CD14-positive monocyte (primary cell): ENCODE data around the gene ASCL2. TPM values are rescaled to one million over a fixed set of nuclear protein-coding genes. Genes with fewer than 3 reads are reported as not detected.
A peak's percentile ranks its signal among the peaks of the same experiment; 100 is the strongest.

Experiments
- DNase-seq, 3 donors: peaks; one replicate each; pipeline ENCODE4 v3.0.0-alpha.2; 2011 to 2022
- H2AFZ ChIP-seq: 2 replicates; pipeline ENCODE4 v1.6.0; 2012; ENCODE audit warnings: mild to moderate bottlenecking, low read depth, low read length, inconsistent platforms; ENCODE audit not compliant: insufficient read depth, poor library complexity, severe bottlenecking
- H3K27ac ChIP-seq, 2 donors: 1 replicate in 1 of 2; 2 replicates in 1 of 2; pipeline ENCODE4 v1.5.1; 2012 to 2013; ENCODE audit warnings: low read length in 2 of 2, control low read depth in 1 of 2, inconsistent platforms in 1 of 2, low read depth in 1 of 2, mild to moderate bottlenecking in 1 of 2
- H3K27me3 ChIP-seq, 2 donors: one replicate each; pipeline versions ENCODE4 v1.6.0 to v1.6.1; 2011 to 2013; ENCODE audit warnings: low read length in 2 of 2; ENCODE audit not compliant: control insufficient read depth in 2 of 2, insufficient read depth in 2 of 2
- H3K36me3 ChIP-seq, 2 donors: replicated peaks in 1 of 2; 1 replicate in 1 of 2; 2 replicates in 1 of 2; pipeline versions ENCODE4 v1.5.1 to v1.6.1; 2012 to 2013; ENCODE audit warnings: low read length in 2 of 2, control low read depth in 1 of 2, inconsistent platforms in 1 of 2, mild to moderate bottlenecking in 1 of 2; ENCODE audit not compliant: insufficient read depth in 2 of 2, control insufficient read depth in 1 of 2
- H3K4me1 ChIP-seq, 2 donors: 1 replicate in 1 of 2; 2 replicates in 1 of 2; pipeline versions ENCODE4 v1.5.1 to v1.6.1; 2012 to 2013; ENCODE audit warnings: low read length in 2 of 2, control low read depth in 1 of 2, inconsistent platforms in 1 of 2, mild to moderate bottlenecking in 1 of 2, moderate library complexity in 1 of 2; ENCODE audit not compliant: insufficient read depth in 2 of 2, control insufficient read depth in 1 of 2
- H3K4me2 ChIP-seq: replicated peaks from 2 replicates; pipeline ENCODE3; 2012; ENCODE audit warnings: low read length, moderate library complexity, mild to moderate bottlenecking; ENCODE audit not compliant: poor library complexity, severe bottlenecking; ENCODE audit errors: extremely low read depth
- H3K4me3 ChIP-seq, 3 experiments: fragments of 200-600 bp in 1 of 3; sonication (generic) in 1 of 3; replicated peaks in 1 of 3; 1 replicate in 2 of 3; 2 replicates in 1 of 3; pipeline ENCODE4 v1.5.1; 2011 to 2013; ENCODE audit warnings: low read length in 3 of 3, mild to moderate bottlenecking in 3 of 3, control low read depth in 2 of 3, low read depth in 2 of 3, inconsistent platforms in 1 of 3, moderate library complexity in 1 of 3
- H3K79me2 ChIP-seq: 2 replicates; pipeline ENCODE4 v1.6.0; 2012; ENCODE audit warnings: mild to moderate bottlenecking, control low read depth, inconsistent platforms, low read length, moderate library complexity; ENCODE audit not compliant: insufficient read depth
- H3K9ac ChIP-seq: 2 replicates; pipeline ENCODE4 v1.6.0; 2017; ENCODE audit warnings: low read length, mild to moderate bottlenecking; ENCODE audit not compliant: insufficient read depth, poor library complexity, severe bottlenecking
- H3K9me3 ChIP-seq, 2 donors: replicated peaks in 1 of 2; 1 replicate in 1 of 2; 2 replicates in 1 of 2; pipeline versions ENCODE4 v1.5.1 to v1.6.1; 2012 to 2013; ENCODE audit warnings: low read length in 2 of 2, control low read depth in 1 of 2; ENCODE audit not compliant: control insufficient read depth in 1 of 2, insufficient read depth in 1 of 2
- H4K20me1 ChIP-seq: 2 replicates; pipeline ENCODE4 v1.6.0; 2012; ENCODE audit warnings: mild to moderate bottlenecking, low read length, control low read depth, moderate library complexity; ENCODE audit not compliant: insufficient read depth
- H3K27ac Mint-ChIP-seq, 7 donors: one replicate each; pipeline ENCODE4 v1.8.0; 2020; ENCODE audit warnings: mild to moderate bottlenecking in 7 of 7, mixed read lengths in 7 of 7, moderate library complexity in 6 of 7, inconsistent platforms in 2 of 7
- H3K27me3 Mint-ChIP-seq, 3 donors: one replicate each; pipeline ENCODE4 v1.8.0; 2021 to 2022; ENCODE audit warnings: low read depth in 3 of 3, mild to moderate bottlenecking in 3 of 3, mixed read lengths in 3 of 3, moderate library complexity in 3 of 3, inconsistent platforms in 1 of 3
- H3K36me3 Mint-ChIP-seq, 2 donors: one replicate each; pipeline ENCODE4 v1.8.0; 2020; ENCODE audit warnings: mixed read lengths in 2 of 2, inconsistent platforms in 1 of 2, mild to moderate bottlenecking in 1 of 2
- H3K4me1 Mint-ChIP-seq: one replicate; pipeline ENCODE4 v1.8.0; 2020; ENCODE audit warnings: mild to moderate bottlenecking, mixed read lengths
- H3K4me3 Mint-ChIP-seq, 2 donors: one replicate each; pipeline ENCODE4 v1.8.0; 2020; ENCODE audit warnings: mild to moderate bottlenecking in 2 of 2, mixed read lengths in 2 of 2, moderate library complexity in 1 of 2
- H3K9me3 Mint-ChIP-seq, 7 donors: one replicate each; pipeline ENCODE4 v1.8.0; 2020 to 2022; ENCODE audit warnings: mixed read lengths in 7 of 7, mild to moderate bottlenecking in 6 of 7, moderate library complexity in 6 of 7, inconsistent platforms in 2 of 7
- WGBS: methylation state at CpG from one replicate; pipeline ENCODE4 v1.1.5; 2013; ENCODE audit warnings: missing lambda C conversion rate; ENCODE audit not compliant: insufficient coverage; 5-methylcytosine and 5-hydroxymethylcytosine counted together
- intact Hi-C, 2 donors: fragments of 100-400 bp; cut with micrococcal nuclease; formaldehyde crosslinking; loops; one replicate each; pipeline versions ENCODE4 v1.15.0 to v1.15.1; 2023
- polyA plus RNA-seq, 3 donors: library from polyadenylated mRNA; depleted of rRNA in 1 of 3; unstranded in 2 of 3; stranded (reverse) in 1 of 3; fragments of 300-500 nt in 2 of 3; fragments of >200 nt in 1 of 3; fragmentation: Illumina TruSeq in 2 of 3; gene quantifications; 1 replicate in 2 of 3; 2 replicates in 1 of 3; pipeline ENCODE4 v1.2.3, GENCODE V29; 2012 to 2021
- TF ChIP-seq, protein P1 (sequence below): fragments of 200-600 bp; IDR thresholded peaks from one replicate; pipeline ENCODE4 v1.8.0; 2022; ENCODE audit warnings: antibody characterized with exemption, mild to moderate bottlenecking

Gene ASCL2
- polyA plus RNA-seq, 3 donors: 5.7 to 11.4 (median 8.3) TPM

DNA sequence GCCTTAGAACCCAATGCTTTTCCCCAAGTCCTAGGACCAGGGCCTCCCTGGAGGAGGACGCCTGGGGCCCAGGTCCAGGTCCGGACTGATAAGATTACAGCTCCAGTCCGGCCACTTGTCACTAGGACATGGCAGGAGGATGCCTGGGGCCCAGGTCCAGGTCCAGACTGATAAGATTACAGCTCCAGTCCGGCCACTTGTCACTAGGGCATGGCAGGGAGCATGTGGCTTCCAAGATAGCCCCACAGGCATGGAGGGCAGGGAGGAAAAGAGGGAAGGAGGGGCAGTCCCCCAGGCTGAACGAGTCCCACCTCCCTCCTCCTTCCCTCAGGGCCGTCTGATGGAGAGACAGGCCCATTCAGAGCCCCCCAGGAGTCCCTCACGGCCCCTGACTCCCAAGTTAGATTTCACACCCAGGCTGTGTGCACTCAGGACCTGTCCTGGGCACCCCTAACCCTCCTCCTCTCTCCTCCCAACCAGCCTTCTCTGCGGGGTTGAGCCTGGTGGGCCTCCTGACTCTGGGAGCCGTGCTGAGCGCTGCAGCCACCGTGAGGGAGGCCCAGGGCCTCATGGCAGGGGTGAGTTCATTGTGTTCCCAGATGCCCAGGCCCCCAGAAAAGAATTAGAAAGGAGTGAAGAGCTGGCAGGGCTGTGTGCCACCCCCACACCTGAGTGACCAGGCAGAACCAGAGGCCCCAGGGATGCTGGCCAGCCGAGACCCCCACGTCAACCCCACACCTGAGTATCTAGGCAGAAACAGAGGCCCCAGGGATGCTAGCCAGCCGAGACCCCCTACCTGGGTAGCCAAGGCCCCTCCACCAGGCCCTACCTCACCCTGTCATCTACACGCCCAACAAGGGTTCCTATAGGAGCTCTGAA is 33.5 kb upstream of the ASCL2 start:
- peak in 1 of 3 donors; percentile 5 for DNase-seq
- Histone ChIP-seq H4K20me1 (peaks cover 59% of the 10 kb centered on the region), H3K79me2 (peaks cover 85% of the 10 kb centered on the region), H3K27ac (peak overlapping the region; percentile 87 to 91), H3K9me3 (no peaks in the 10 kb centered on the region), H3K4me2 (peak overlapping the region; percentile 99), H3K36me3 (peaks cover 6 to 7% of the 10 kb centered on the region in 2 donors), H3K9ac (peak overlapping the region; percentile 72), H3K4me1 (peaks cover 70 to 82% of the 10 kb centered on the region in 2 donors), H3K4me3 (peak overlapping the region; percentile 42 to 86 (median 76)), H2AFZ (no peak overlapping the region), H3K27me3 (no peaks in the 10 kb centered on the region)
- H3K27me3 Mint-ChIP-seq: peaks cover 0 to 2% (median 0%) of the 10 kb centered on the region in 3 donors
- TF ChIP-seq, protein P1, sequence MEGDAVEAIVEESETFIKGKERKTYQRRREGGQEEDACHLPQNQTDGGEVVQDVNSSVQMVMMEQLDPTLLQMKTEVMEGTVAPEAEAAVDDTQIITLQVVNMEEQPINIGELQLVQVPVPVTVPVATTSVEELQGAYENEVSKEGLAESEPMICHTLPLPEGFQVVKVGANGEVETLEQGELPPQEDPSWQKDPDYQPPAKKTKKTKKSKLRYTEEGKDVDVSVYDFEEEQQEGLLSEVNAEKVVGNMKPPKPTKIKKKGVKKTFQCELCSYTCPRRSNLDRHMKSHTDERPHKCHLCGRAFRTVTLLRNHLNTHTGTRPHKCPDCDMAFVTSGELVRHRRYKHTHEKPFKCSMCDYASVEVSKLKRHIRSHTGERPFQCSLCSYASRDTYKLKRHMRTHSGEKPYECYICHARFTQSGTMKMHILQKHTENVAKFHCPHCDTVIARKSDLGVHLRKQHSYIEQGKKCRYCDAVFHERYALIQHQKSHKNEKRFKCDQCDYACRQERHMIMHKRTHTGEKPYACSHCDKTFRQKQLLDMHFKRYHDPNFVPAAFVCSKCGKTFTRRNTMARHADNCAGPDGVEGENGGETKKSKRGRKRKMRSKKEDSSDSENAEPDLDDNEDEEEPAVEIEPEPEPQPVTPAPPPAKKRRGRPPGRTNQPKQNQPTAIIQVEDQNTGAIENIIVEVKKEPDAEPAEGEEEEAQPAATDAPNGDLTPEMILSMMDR: no peak
- H3K27ac Mint-ChIP-seq: peak overlapping the region in 6 of 7 donors; percentile 87 to 96 (median 94)
- H3K9me3 Mint-ChIP-seq: no peaks in the 10 kb centered on the region
- 49% methylated on average over 7 of the region's 15 CpGs for WGBS
- peaks cover 11 to 26% of the 10 kb centered on the region in 2 donors for H3K36me3 Mint-ChIP-seq
- peak overlapping the region; percentile 88 to 96 for H3K4me3 Mint-ChIP-seq
- peaks cover 65% of the 10 kb centered on the region for H3K4me1 Mint-ChIP-seq
- intact Hi-C loops: loop anchor here (2.0 to 10.0 kb wide), 5 partner anchors 37 to 581 kb away; partner anchors contain the start of gene CDKN1C (in 1 of the 2)

DNA sequence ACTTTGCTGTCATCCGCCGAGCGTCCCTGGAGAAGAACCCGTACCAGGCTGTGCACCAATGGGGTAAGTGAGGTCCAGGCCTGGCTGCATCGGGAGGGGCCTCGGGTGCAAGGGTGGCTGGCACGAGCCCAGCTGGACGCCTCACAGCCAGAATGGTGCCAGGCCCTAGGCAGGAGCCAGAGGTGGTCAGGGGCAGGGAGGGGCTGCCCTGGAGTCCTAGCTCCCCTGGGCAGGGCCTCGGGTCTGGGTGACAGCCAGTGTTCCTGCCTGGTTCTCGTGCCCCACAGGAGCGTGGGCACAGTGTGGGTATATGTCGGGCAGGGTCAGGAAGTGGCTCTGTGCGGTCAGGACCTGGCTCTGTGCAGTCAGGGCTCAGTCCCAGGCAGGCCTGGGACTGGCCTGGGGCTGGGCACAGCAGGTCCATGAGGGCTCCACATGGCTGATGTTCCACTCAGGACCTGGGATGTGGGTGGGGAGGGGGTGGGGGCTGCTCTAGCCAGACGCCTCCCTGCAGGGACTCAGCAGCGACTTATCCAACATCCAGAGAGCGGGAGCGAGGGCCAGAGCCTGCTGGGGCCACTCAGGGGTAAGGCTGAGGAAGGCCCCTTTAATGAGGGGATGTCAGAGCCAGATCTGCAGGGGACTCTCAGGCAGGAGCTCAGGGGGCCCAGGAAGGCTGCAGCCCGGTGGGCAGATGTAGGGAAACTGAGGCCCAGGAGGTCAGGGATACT is 32.7 kb upstream of the ASCL2 start:
- H3K9ac ChIP-seq: peak overlapping the region; percentile 72
- H3K27ac ChIP-seq: peak overlapping the region; percentile 87 to 91
- Mint-ChIP-seq H3K4me1 (peaks cover 66% of the 10 kb centered on the region), H3K36me3 (peaks cover 12 to 31% of the 10 kb centered on the region in 2 donors), H3K9me3 (no peaks in the 10 kb centered on the region), H3K27me3 (peaks cover 0 to 2% (median 0%) of the 10 kb centered on the region in 3 donors), H3K27ac (peak overlapping the region; percentile 87 to 96 (median 94)), H3K4me3 (peak overlapping the region; percentile 88 to 96)
- intact Hi-C loops: loop anchor here in 1 of 2 donors (1.0 to 10.0 kb wide), 5 partner anchors 36 to 582 kb away; partner anchors contain the start of genes CDKN1C and TSSC4
- TF ChIP-seq, protein P1: no peak
- WGBS: 7% methylated on average over 18 of the region's 18 CpGs
- peak in 2 of 3 donors; percentile 20 to 29 for DNase-seq
- peak overlapping the region; percentile 66 for H2AFZ ChIP-seq
- peaks cover 88% of the 10 kb centered on the region for H3K79me2 ChIP-seq
- H3K9me3 ChIP-seq: no peaks in the 10 kb centered on the region
- H4K20me1 ChIP-seq: peaks cover 62% of the 10 kb centered on the region
- H3K27me3 ChIP-seq: no peaks in the 10 kb centered on the region
- H3K4me1 ChIP-seq: peaks cover 74 to 85% of the 10 kb centered on the region in 2 donors
- H3K36me3 ChIP-seq: peaks cover 14 to 15% of the 10 kb centered on the region in 2 donors
- H3K4me2 ChIP-seq: peak overlapping the region; percentile 99
- H3K4me3 ChIP-seq: peak overlapping the region; percentile 42 to 86 (median 76)
